H9 (cell line): Measurements from ENCODE around the gene NINL. TPM values are rescaled to one million over a fixed set of nuclear protein-coding genes. Genes with fewer than 3 reads are reported as not detected.

Source experiments
- DNase-seq: peaks from one replicate; pipeline ENCODE4 v3.0.0-alpha.2; 2017
- H2AFZ ChIP-seq: one replicate; pipeline ENCODE4 v1.6.1; 2013; ENCODE audit warnings: mild to moderate bottlenecking, low read length, control low read depth, moderate library complexity
- H2AK5ac ChIP-seq: 2 replicates; pipeline ENCODE4 v1.6.1; 2013; ENCODE audit warnings: low read length, control low read depth, mixed read lengths; ENCODE audit not compliant: insufficient read length
- H2BK120ac ChIP-seq: one replicate; pipeline ENCODE4 v1.6.1; 2013; ENCODE audit warnings: low read depth, mild to moderate bottlenecking, low read length, control low read depth, inconsistent platforms; ENCODE audit not compliant: poor library complexity, severe bottlenecking
- H2BK12ac ChIP-seq: 2 replicates; pipeline ENCODE4 v1.6.1; 2013; ENCODE audit warnings: low read length, control low read depth, mixed read lengths, low read depth; ENCODE audit not compliant: insufficient read length
- H2BK15ac ChIP-seq: 2 replicates; pipeline ENCODE4 v1.6.1; 2013; ENCODE audit warnings: low read depth, low read length, control low read depth
- H2BK20ac ChIP-seq: one replicate; pipeline ENCODE4 v1.6.1; 2013; ENCODE audit warnings: low read depth, mild to moderate bottlenecking, low read length, control low read depth, inconsistent platforms; ENCODE audit not compliant: poor library complexity, severe bottlenecking
- H2BK5ac ChIP-seq: 2 replicates; pipeline ENCODE4 v1.6.1; 2013; ENCODE audit warnings: low read length, control low read depth, mixed read lengths; ENCODE audit not compliant: insufficient read length
- H3K14ac ChIP-seq: 2 replicates; pipeline ENCODE4 v1.6.1; 2013; ENCODE audit warnings: low read length, control low read depth; ENCODE audit not compliant: insufficient read depth
- H3K18ac ChIP-seq: 2 replicates; pipeline ENCODE4 v1.6.1; 2013; ENCODE audit warnings: low read depth, mild to moderate bottlenecking, mixed read lengths, low read length, control low read depth; ENCODE audit not compliant: insufficient read length
- H3K23ac ChIP-seq: 2 replicates; pipeline ENCODE4 v1.6.1; 2013; ENCODE audit warnings: low read length, control low read depth, mixed read lengths, low read depth; ENCODE audit not compliant: insufficient read length
- H3K23me2 ChIP-seq: 2 replicates; pipeline ENCODE4 v1.6.1; 2013; ENCODE audit warnings: low read depth, mild to moderate bottlenecking, mixed read lengths, low read length, control low read depth; ENCODE audit not compliant: insufficient read length, poor library complexity, severe bottlenecking
- H3K27ac ChIP-seq: 2 replicates; pipeline ENCODE4 v1.5.1; 2013; ENCODE audit warnings: low read length, control low read depth, mixed read lengths, low read depth; ENCODE audit not compliant: insufficient read length
- H3K27me3 ChIP-seq: 2 replicates; pipeline ENCODE4 v1.6.1; 2013; ENCODE audit warnings: low read length, control low read depth, inconsistent platforms; ENCODE audit not compliant: insufficient read depth
- H3K4ac ChIP-seq: 2 replicates; pipeline ENCODE4 v1.6.1; 2013; ENCODE audit warnings: low read depth, mild to moderate bottlenecking, control low read depth, inconsistent platforms, low read length, moderate library complexity
- H3K4me1 ChIP-seq: 2 replicates; pipeline ENCODE4 v1.6.1; 2013; ENCODE audit warnings: low read length, control low read depth, inconsistent platforms; ENCODE audit not compliant: insufficient read depth
- H3K4me2 ChIP-seq: 2 replicates; pipeline ENCODE4 v1.6.1; 2013; ENCODE audit warnings: low read length, control low read depth, mixed read lengths; ENCODE audit not compliant: insufficient read length, insufficient read depth
- H3K56ac ChIP-seq: 2 replicates; pipeline ENCODE4 v1.6.1; 2013; ENCODE audit warnings: low read depth, mild to moderate bottlenecking, mixed read lengths, low read length, control low read depth; ENCODE audit not compliant: insufficient read length
- H3K79me1 ChIP-seq: 2 replicates; pipeline ENCODE4 v1.6.1; 2013; ENCODE audit warnings: low read depth, mild to moderate bottlenecking, moderate library complexity, low read length, control low read depth, inconsistent platforms; ENCODE audit not compliant: insufficient read depth, poor library complexity, severe bottlenecking
- H3K79me2 ChIP-seq: 2 replicates; pipeline ENCODE4 v1.6.1; 2013; ENCODE audit warnings: low read length, control low read depth, inconsistent platforms; ENCODE audit not compliant: insufficient read depth
- H3K9ac ChIP-seq: 2 replicates; pipeline ENCODE4 v1.6.1; 2013; ENCODE audit warnings: low read length, control low read depth, mixed read lengths; ENCODE audit not compliant: insufficient read length; ENCODE audit errors: extremely low read depth
- H3K9me3 ChIP-seq: one replicate; pipeline ENCODE4 v1.6.1; 2013; ENCODE audit warnings: low read depth, low read length, inconsistent platforms; ENCODE audit not compliant: control insufficient read depth
- H3T11ph ChIP-seq: one replicate; pipeline ENCODE4 v1.6.1; 2013; ENCODE audit warnings: mild to moderate bottlenecking, low read length, control low read depth, inconsistent platforms
- H4K20me1 ChIP-seq: one replicate; pipeline ENCODE4 v1.6.1; 2013; ENCODE audit not compliant: control insufficient read depth, insufficient read length, insufficient read depth
- H4K5ac ChIP-seq: 2 replicates; pipeline ENCODE4 v1.6.1; 2013; ENCODE audit warnings: low read depth, mild to moderate bottlenecking, mixed read lengths, low read length, control low read depth; ENCODE audit not compliant: insufficient read length
- H4K8ac ChIP-seq: replicated peaks from 2 replicates; pipeline ENCODE4 v1.6.1; 2013; ENCODE audit warnings: low read length, control low read depth, mixed read lengths, low read depth; ENCODE audit not compliant: insufficient read length
- H4K91ac ChIP-seq: 2 replicates; pipeline ENCODE4 v1.6.1; 2013; ENCODE audit warnings: low read depth, mild to moderate bottlenecking, moderate library complexity, mixed read lengths, low read length, control low read depth; ENCODE audit not compliant: insufficient read length
- H3K27ac Mint-ChIP-seq, 3 experiments: 2 replicates in 2 of 3; 3 replicates in 1 of 3; pipeline ENCODE4 v1.8.0; 2020 to 2021; ENCODE audit warnings: mixed read lengths in 3 of 3, mild to moderate bottlenecking in 1 of 3, moderate library complexity in 1 of 3
- H3K27me3 Mint-ChIP-seq: 2 replicates; pipeline ENCODE4 v1.8.0; 2021; ENCODE audit warnings: low read depth, mild to moderate bottlenecking, moderate library complexity, mixed read lengths
- H3K36me3 Mint-ChIP-seq, 3 experiments: 2 replicates in 2 of 3; 3 replicates in 1 of 3; pipeline ENCODE4 v1.8.0; 2020 to 2021; ENCODE audit warnings: low read depth in 3 of 3, mixed read lengths in 3 of 3; ENCODE audit not compliant: insufficient read depth in 1 of 3
- H3K4me1 Mint-ChIP-seq, 2 experiments: 2 replicates each; pipeline ENCODE4 v1.8.0; 2020; ENCODE audit warnings: mixed read lengths in 2 of 2
- H3K4me3 Mint-ChIP-seq, 2 experiments: 2 replicates in 1 of 2; 3 replicates in 1 of 2; pipeline ENCODE4 v1.8.0; 2020 to 2021; ENCODE audit warnings: mild to moderate bottlenecking in 2 of 2, mixed read lengths in 2 of 2, moderate library complexity in 1 of 2
- H3K9me3 Mint-ChIP-seq, 2 experiments: 2 replicates in 1 of 2; 3 replicates in 1 of 2; pipeline ENCODE4 v1.8.0; 2020; ENCODE audit warnings: mild to moderate bottlenecking in 2 of 2, mixed read lengths in 2 of 2, moderate library complexity in 1 of 2
- CTCF ChIP-seq: fragments of 200-600 bp; sonication (generic); conservative IDR thresholded peaks from 3 replicates; pipeline ENCODE4 v1.8.0; 2021; ENCODE audit warnings: antibody characterized with exemption, mild to moderate bottlenecking
- WGBS: extraction: QIAGEN DNeasy Blood & Tissue Kit; methylation state at CpG from one replicate; pipeline ENCODE4 v1.1.7; 2013; ENCODE audit warnings: missing lambda C conversion rate, low lambda C conversion rate, mixed read lengths; ENCODE audit not compliant: insufficient read length; ENCODE audit errors: extremely low coverage; 5-methylcytosine and 5-hydroxymethylcytosine counted together
- total RNA-seq: library from RNA; stranded (reverse); gene quantifications from 2 replicates; pipeline ENCODE4 v1.2.1, GENCODE V29; 2021

Gene NINL
- total RNA-seq, 1 experiment from 2014 or later = 34.3 TPM

- no peaks in the 10 kb centered on the region for H3K23me2 ChIP-seq
- no peak overlapping the region for H3K4me2 ChIP-seq
- no peaks in the 10 kb centered on the region for H3K27me3 ChIP-seq
- H2BK120ac ChIP-seq = no peak overlapping the region
- no peak overlapping the region for H3K9ac ChIP-seq
- no peak overlapping the region for H4K8ac ChIP-seq
- H2BK20ac ChIP-seq = no peak overlapping the region
- H2AFZ ChIP-seq = no peak overlapping the region
- no peak overlapping the region for H2AK5ac ChIP-seq
- H3T11ph ChIP-seq = no peak overlapping the region
- no peak overlapping the region for H3K14ac ChIP-seq
- H2BK5ac ChIP-seq = no peak overlapping the region
- DNase-seq = no peak
- WGBS = no CpG with 5 or more reads among the region's 8 CpGs
- no peaks in the 10 kb centered on the region for H3K4me1 ChIP-seq
- no peaks in the 10 kb centered on the region for H3K79me1 ChIP-seq
- H3K9me3 Mint-ChIP-seq = no peaks in the 10 kb centered on the region; a peak in 1 of 5 replicates
- no peak overlapping the region for H3K56ac ChIP-seq
- H2BK12ac ChIP-seq = no peak overlapping the region
- H2BK15ac ChIP-seq = no peak overlapping the region
- H3K27ac ChIP-seq = no peak overlapping the region
- no peak overlapping the region for H3K23ac ChIP-seq
- no peaks in the 10 kb centered on the region for H3K79me2 ChIP-seq
- H4K91ac ChIP-seq = no peak overlapping the region
- no peak overlapping the region for H3K4me3 Mint-ChIP-seq
- no peak overlapping the region for H3K18ac ChIP-seq
- H4K5ac ChIP-seq = no peak overlapping the region
- peaks cover 3 to 13% of the 10 kb centered on the region in 2 experiments; a peak in 3 of 4 replicates for H3K4me1 Mint-ChIP-seq
- H3K27ac Mint-ChIP-seq = peak overlapping the region in 1 of 3 experiments; percentile 53; a peak in 1 of 7 replicates
- no peak for TF ChIP-seq CTCF
- no peak overlapping the region for H3K4ac ChIP-seq
- H4K20me1 ChIP-seq = no peaks in the 10 kb centered on the region
- no peaks in the 10 kb centered on the region for H3K27me3 Mint-ChIP-seq
- no peaks in the 10 kb centered on the region for H3K9me3 ChIP-seq
- H3K36me3 Mint-ChIP-seq = peaks cover 60 to 86% (median 77%) of the 10 kb centered on the region in 3 experiments
Measured at GRCh38 chr20:25467441-25467840, 117.9 kb downstream of the NINL start.
